NCI-H1105 (cell line): ENCODE results near the gene DHX57.
A peak's percentile ranks its signal among the peaks of the same experiment; 100 is the strongest.

Source experiments
- DNase-seq: peaks from one replicate; lab custom pipeline; 2025; lab: John Stamatoyannopoulos, UW

Gene DHX57

GRCh38 chr2:38875576-38876367 is at the start of gene DHX57, which contains the start of gene MORN2:
DHX57 (minus strand) TSS chr2:38875934; CDS start chr2:38868405, 7,529 bp downstream.
MORN2 (plus strand) TSS chr2:38875976.
- peak; percentile 73 for DNase-seq

GRCh38 chr2:38922902-38923301 is 47.2 kb upstream of the DHX57 start:
- DNase-seq = no peak

GRCh38 chr2:38922389-38922788 is 46.7 kb upstream of the DHX57 start:
- DNase-seq = no peak

GRCh38 chr2:38912619-38913018 is 36.9 kb upstream of the DHX57 start:
- DNase-seq = no peak

GRCh38 chr2:38911191-38911590 is 35.5 kb upstream of the DHX57 start:
- no peak for DNase-seq

- DNase-seq = no peak
Observed at GRCh38 chr2:38909872-38910271, 34.1 kb upstream of the DHX57 start.

GRCh38 chr2:38907743-38908562 is 32.2 kb upstream of the DHX57 start:
- DNase-seq = no peak

- no peak for DNase-seq
Observed at GRCh38 chr2:38907242-38907641, 31.5 kb upstream of the DHX57 start.

- DNase-seq = no peak
Observed at GRCh38 chr2:38905251-38905650, 29.5 kb upstream of the DHX57 start.

GRCh38 chr2:38900726-38901125 is 25.0 kb upstream of the DHX57 start:
- no peak for DNase-seq

GRCh38 chr2:38898256-38898655 is 22.5 kb upstream of the DHX57 start:
- DNase-seq = no peak

- DNase-seq = no peak
Observed at GRCh38 chr2:38892819-38893218, 17.1 kb upstream of the DHX57 start.

GRCh38 chr2:38889575-38889974 is 13.8 kb upstream of the DHX57 start, which contains the start of gene ARHGEF33:
ARHGEF33 (plus strand) TSS chr2:38889875; CDS start chr2:38919448, 29,573 bp downstream.
- DNase-seq = no peak

GRCh38 chr2:38889045-38889444 is 13.3 kb upstream of the DHX57 start:
- no peak for DNase-seq

- no peak for DNase-seq
Observed at GRCh38 chr2:38887902-38888554, 12.3 kb upstream of the DHX57 start.

GRCh38 chr2:38887347-38887746 is 11.6 kb upstream of the DHX57 start:
- no peak for DNase-seq

GRCh38 chr2:38886063-38886462 is 10.3 kb upstream of the DHX57 start:
- no peak for DNase-seq

GRCh38 chr2:38876407-38876806 is 673 bp upstream of the DHX57 start:
- no peak for DNase-seq

- no peak for DNase-seq
Observed at GRCh38 chr2:38875227-38875575, 533 bp downstream of the DHX57 start.

GRCh38 chr2:38873763-38874162 is 2.0 kb downstream of the DHX57 start:
- DNase-seq = no peak

- no peak for DNase-seq
Observed at GRCh38 chr2:38871432-38871831, 4.3 kb downstream of the DHX57 start.

GRCh38 chr2:38866773-38867443 is 8.8 kb downstream of the DHX57 start:
- DNase-seq = no peak
